NCI-H1105 treated with DMSO at 0.1 percent for 48 hours (cell line): ENCODE measurements around the gene CLEC2L.
"Not testable (repeated sequence)": the region's sequence is repeated elsewhere in the genome, so short reads cannot be mapped to it uniquely, and the experiment has no call there.

Source experiments
- DNase-seq: peaks from one replicate; lab custom pipeline; 2025; lab: John Stamatoyannopoulos, UW

CLEC2L gene

DNA sequence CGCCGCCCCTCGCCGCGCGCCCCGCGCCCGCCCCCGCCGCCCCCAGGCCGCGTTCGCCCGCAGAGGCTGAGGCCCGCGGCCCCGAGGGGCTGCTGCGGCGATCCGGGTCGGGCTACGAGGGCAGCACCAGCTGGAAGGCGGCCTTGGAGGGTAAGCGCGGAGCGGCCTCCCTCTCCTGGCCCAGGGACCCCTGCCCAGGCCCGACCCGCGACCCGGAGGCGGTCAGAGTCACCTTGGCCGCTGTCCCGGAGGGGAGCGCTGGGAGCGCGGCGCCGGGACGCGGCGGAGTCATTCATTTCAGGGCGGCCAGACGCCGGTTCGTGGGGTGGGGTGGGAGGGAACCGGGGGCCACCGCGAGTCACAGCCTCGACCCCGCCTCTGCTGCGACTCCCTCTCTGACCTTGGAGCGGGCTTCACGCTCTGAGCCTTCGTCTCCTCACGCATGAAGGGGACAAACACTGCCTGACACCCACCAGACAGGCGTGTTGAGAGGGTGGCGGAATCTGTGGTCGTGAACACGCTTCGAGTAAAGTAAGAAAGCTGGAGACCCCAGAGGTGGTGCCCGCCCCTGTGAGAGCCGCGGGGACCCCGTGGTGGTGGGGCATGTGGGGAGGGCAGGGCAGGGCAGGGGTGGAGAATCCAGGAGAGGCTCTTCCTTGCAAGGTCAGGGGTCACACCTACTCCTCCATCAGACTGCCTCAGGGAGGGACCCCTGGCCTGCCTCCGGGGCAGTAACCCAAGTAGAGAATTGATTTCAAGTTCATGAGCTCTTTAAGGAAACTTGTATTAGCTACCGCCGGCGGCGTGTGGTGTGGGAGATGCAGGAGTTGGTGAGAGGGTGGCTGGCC is 707 bp downstream of the CLEC2L start:
- DNase-seq, result no peak

DNA sequence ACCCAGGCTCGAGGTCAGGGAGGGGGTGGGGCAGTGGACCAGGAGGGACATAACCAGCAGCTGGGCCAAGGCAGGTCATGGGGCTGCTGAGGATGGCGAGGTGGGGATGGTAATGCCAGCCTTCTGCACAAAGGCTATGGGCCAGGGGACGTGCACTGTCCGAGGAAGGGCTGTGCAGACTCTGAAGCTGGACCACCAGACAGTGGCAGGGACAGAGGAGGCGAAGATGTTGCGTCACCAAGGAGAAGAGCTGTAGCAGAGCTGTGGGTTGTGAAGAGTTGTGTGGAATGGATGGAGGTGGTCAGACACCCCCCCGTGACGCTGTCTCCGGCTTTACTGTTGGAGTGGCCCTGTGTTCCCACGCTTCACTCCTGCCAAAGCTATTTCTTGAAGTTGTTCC is 1.8 kb downstream of the CLEC2L start:
- DNase-seq, result no peak

DNA sequence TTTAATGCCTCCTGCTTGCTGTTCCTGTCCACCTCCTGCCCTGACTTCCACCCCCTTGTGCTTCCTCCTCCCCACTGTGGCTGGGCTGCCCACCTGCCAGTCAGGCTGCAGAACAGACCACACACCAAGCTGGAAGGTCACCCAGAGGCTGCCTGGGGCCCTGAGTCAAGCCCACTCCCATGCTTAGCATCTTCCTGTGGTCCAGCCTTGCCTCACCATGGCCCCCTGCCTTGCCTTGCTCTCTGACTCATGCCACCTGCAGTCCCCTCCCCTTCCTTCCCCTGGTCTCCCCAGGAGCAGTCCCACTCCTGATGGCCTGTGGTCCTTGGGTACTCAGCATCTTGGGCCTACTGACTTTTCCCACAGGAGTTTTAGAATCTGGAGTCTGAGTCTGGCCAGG is 2.3 kb downstream of the CLEC2L start:
- no peak for DNase-seq

DNA sequence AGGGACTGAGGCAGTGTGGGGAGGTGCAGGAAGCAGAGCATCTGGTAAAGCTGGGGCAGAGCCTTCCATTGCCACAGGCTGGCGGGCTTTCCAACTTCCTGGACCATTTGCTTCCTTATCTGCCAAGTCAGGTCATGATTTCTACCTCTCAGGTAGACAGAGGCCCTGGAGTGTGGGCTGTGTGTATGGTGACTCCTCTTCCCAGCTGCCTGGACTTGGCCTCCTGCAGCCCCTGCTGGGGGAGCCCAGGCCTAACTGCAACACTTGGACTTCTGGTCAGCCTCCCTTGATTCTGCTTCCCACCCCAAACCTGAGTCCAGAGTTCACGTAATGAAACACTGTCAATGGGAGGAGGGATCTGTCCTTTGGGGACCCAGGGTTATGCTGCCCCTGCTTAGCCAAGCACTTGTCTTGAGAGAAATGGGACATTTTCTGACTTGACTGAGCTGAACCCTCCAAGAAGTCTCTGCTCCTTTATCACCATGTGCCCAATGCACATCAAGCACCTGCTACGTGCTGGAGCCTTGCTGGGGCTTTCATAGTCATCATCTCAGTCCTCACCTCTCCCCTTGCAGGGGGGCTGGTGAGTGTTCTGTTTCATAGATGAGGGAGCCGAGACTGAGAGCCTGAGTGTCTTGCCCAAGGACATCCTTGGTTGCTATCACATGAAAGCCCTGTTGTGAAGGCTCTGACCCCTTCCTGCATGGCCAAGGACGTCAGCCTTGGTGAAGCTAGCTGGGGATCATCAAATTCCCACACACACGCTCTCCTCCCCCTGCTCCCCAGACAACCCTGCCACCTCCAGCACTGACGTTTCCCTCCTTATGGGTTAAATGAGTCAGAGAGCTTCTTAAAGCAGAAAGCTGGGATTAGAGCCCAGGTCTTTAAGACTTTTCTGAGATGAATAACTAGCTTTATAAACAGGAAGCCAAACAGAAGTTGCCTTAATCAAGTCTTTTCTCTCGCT is 3.4 kb downstream of the CLEC2L start:
- DNase-seq, result no peak

DNA sequence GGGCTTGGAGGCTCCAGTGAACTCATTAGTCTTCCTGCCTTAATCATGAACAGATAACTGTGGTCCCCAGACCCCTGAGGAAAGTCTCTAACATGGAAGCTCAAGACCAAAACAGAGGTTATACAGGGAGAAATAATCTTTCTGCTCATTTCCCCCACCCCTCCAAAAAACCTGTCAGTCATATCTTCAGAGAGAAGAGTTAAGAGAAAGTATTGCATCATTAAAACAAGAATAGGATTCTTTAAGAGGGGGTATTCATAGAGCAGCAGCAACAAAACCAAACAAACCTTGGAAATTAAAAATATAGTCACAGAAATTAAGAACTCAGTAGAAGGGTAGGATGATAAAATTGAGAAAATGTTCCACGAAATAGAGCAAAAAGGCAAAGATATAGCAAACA is 7.6 kb downstream of the CLEC2L start:
- no peak for DNase-seq

DNA sequence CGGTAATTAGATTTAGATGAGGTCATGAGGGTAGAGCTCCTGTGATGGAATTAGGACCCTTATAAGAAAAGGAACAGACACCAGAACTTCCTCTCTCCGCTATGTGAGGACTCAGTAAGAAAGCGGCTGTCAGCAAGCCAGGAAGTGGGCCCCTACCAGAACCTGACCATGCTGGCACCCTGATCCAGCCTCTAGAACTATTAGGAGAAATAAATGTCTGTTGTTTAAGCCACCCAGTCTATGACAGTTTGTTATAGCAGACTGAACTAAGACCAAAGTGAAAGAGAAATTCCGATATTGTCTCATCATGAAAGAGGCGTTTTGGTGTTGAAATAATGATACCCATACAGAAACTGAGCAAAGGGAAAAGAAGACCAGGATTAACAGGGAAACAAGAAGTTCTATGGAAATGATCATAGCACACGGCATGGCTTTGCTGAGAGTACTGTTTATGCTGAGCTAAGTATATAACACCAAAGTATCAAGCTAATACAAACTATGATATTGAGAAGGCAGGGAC is 9.2 kb downstream of the CLEC2L start:
- no peak for DNase-seq

DNA sequence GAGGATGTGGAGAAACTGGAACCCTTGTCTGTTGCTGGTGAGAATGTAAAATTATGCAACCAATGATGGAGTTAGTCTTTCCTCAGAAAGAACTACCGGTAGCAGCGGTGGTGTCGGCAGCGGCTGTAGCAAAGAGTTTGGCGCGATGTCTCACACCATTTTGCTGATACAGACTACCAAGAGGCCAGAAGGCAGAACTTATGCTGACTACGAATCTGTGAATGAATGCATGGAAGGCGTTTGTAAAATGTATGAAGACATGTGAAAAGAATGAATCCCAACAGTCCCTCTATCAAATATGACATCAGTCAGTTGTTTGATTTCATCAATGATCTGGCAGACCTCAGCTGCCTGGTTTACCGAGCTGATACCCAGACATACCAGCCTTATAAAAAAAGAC is 10.6 kb downstream of the CLEC2L start:
- no peak for DNase-seq

DNA sequence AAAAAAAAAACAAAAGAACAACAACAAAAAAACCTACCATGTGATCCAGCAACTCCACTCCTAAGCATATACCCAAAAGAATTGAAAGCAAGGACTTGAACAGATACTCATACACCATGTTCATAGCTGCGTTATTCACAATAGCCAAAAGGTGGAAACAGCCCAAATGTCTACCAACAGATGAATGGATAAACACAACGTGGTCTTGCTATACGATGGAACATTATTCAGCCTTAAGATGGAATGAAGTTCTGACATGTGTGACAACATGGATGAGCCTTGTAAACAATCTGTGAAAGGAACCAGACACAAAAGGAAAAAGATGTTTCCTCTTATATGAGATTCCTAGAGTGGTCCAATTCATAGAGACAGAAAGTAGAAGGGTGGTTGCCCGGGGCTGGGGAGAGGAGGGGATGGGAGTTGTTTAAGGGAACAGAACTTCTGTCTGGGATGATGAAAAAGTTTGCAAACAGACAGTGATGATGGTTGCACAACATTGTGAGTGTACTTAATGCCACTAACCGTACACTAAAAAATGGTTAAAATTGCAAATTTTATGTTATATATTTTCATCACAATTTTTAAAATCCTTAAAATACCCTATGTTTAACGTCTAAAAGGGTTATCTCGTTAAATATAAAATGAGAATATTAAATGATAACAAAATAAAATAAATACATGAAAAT is 11.6 kb downstream of the CLEC2L start:
- no peak for DNase-seq

GRCh38 chr7:139536152-139536551 is 12.7 kb downstream of the CLEC2L start:
- no peak for DNase-seq

- DNase-seq, result no peak
Measured at GRCh38 chr7:139538881-139539635, 15.6 kb downstream of the CLEC2L start.

DNA sequence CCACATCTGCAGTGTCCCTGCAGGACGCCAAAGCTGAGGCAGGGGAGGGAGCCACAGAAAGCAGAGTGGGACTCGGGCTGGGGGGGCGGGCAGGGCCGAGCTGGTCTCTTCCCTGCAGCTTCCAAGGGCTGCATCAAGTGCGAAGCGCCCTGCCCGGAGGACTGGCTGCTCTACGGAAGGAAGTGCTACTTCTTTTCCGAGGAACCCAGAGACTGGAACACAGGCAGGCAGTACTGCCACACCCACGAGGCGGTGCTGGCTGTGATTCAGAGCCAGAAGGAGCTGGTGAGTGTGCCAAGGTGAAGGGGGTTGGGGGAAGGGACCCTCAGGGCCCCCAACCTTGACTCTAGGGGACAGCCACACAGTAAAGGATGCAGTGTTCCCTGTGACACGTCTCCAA is 16.7 kb downstream of the CLEC2L start:
- no peak for DNase-seq

GRCh38 chr7:139541600-139542307 is 18.3 kb downstream of the CLEC2L start:
- DNase-seq, result no peak

DNA sequence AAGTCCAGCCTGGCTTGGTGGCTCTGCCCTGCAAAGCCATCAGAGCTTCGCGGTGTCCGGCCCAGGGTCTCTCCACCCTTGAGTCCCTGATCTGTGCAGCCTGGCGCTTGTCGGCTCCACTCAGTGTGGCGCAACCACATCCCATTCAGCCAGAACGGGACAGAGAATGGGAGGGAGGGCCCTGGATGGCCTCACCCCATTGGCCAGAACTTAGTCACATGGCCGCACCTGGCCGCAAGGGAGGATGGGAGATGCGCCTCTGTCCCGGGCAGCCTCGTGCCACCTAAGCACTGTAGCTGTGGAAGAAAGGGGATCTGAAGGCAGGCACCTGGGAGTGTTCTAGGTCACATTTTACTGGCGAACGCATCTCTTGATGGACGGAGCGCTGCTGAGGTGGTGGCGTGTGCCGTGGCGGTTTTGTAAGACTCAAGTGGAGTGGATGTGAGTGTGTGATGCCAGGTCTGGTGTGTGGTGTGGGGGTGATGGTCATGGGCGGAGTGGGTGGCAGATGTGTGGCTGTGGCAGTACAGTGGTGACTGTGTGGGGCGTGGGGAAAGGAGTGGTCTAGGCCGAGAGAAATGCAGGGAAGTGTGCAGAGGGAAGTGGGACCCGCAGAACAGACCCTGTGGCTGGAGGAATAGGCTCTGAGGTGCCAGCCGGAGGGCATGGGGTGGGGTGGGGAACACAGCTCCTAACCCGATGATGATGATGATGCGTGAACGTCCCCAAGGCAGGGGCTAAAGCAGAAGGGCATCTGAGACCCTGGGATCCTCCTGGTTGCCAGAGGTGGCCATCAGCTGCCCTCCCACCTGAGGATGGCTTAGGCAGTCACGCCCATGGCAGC is 19.0 kb downstream of the CLEC2L start:
- DNase-seq, result no peak

DNA sequence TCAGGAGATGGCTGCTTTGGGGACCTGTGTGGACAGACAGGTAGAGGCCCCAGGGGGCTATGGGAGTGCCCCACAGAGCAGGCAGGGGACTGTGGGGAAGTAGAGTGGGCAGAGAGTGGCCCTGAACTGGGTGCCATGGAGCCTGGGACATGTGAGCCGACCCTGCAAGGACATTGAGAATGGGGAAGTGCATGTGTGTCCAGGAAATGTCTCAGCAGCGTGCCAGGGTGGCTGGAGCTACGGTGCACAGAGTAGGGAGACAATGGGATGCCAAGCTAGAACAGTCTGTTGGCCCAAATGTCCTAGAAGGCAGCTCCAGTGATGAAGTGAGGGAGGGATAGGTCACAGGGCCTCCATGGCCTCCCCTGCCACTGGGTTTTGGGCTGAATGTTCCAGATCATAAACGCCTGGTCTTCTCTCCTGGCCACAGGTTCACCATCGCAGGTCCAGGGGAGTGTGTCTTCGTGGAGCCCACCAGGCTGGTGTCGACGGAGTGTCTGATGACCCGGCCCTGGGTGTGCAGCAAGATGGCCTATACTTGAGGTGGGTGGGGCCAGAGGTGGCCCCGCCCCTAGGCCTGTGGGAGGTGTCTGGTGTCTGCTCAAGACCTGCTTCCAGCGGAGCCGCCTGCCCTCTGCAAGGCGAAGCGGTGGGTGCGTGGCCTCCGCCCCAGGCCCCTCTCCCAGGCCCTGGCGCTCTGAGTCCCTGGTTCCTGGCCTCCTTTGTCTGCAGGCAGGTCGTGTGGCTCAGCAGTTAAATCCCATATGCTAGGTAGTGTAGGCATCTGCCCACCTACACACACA is 20.5 kb downstream of the CLEC2L start:
- DNase-seq, result no peak

GRCh38 chr7:139544645-139545044 is 21.2 kb downstream of the CLEC2L start:
- DNase-seq, result no peak

DNA sequence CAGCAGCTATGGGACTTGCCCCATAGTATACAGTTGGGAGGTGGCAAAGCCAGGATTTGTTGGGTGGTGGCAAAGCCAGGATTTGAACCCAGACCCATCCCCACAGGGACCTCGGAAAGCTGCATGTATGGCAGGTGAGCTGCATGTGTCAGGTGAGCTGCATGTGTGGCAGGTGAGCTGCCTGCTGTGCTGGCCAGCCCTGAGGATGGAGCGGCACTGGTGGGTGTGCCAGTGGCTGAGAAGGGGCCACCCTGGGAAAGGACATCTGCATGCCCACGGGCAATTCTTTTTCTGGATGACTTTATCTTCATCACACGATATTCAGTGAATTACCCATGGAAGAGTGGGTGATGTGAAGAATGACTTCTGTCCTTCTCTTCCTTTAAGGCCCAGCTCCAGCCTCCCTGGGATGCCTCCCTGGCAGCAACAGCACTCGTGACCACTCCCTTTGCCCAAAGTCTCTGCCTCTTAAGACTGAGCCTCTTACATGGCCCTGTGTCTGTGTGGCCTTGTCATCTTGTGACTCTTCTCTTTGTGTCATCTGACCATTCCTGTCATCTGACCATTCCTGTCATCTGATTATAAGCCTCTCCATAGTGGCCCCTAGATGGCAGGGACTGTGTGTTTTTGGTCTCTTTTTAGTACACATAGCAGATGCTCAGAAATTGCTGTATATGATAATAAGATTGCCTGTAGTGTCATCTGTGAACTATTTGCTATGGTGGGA is 25.0 kb downstream of the CLEC2L start:
- no peak for DNase-seq

- DNase-seq, result not testable (repeated sequence)
Measured at GRCh38 chr7:139553991-139554700, 30.7 kb downstream of the CLEC2L start.
